Activated CD4-positive, CD25-positive, alpha-beta regulatory T cell treated with anti-CD3 and anti-CD28 coated beads, Interleukin-2, amount 50 U/mL, for 16 hours (primary cell): Measurements from ENCODE around the gene ZNF687.
A peak's percentile ranks its signal among the peaks of the same experiment; 100 is the strongest.

Source experiments
- DNase-seq: peaks from one replicate; pipeline ENCODE4 v3.0.0-alpha.2; 2020; ENCODE audit warnings: low read depth, low spot score

ZNF687 gene

GRCh38 chr1:151281225-151281968 is 702 bp upstream of the ZNF687 start:
- DNase-seq: peak; percentile 96

DNA sequence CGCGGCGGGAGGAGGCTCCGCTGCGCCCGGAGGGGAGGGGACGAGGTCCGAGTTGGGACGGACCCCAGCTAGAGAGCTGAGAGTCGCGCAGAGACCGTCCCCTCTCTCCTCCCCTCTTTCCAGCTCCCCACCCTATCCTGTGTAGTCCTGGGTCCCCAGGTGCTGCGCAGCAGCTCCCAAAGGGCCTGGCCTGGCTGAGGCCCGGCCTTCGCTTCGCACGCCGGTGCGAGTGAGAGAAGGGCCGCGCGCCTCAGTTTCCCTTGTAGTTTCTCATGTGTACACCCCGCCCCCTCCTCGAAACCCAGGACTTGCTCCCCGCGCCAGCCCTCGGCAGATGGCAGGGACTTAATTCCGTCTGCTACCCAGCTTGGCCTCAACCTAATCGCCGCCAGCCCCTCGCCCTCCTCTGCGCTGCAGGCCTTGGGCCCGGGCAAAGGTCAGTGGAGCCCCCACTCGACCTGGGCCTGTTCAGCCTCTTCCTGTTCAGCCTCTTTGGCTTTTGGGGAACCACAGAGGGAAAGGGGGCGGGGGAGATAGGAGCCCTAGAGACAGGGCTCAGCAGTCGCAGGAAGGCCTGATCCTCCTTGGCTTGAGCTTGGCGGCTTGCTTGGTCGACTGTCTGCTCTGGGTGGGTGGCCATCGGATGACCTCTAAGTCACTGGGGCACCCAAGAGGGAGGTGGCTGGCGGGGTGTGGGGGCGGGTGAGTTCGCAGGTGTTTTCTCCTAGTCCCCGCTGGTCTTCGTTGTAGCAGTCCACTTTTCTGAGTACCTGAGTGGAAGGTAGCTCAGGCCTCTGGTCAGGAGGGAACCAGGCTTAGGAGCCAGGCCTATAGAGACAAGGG is 1.0 kb downstream of the ZNF687 start:
- no peak for DNase-seq

DNA sequence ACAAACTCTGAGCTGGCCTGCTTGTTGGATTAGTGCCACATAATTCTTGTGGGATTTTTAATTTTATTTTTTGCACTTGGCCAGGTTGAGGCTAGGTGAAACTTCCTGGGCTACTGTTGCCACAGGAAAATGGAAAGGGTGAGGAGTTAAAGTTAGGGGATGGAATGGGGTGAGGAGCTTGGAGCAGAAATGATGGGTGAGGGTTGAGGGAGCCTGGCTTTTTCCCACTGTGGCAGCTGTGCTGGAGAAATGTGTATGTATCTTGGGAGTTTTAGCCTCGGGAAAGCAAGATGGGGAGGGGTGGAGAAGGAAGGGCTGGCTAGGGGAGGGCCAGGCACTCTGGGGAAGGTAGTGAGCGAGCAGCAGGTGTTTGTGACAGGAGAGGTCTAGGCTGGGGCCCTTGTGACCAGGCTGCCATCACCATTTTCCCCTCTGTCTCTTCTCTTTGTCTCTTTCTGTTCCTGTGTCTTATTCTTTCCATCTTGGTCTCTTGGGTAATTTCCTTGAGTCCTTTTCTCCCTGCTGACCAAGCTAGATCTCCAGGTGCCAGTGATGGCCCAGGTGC is 2.0 kb downstream of the ZNF687 start:
- DNase-seq: no peak

DNA sequence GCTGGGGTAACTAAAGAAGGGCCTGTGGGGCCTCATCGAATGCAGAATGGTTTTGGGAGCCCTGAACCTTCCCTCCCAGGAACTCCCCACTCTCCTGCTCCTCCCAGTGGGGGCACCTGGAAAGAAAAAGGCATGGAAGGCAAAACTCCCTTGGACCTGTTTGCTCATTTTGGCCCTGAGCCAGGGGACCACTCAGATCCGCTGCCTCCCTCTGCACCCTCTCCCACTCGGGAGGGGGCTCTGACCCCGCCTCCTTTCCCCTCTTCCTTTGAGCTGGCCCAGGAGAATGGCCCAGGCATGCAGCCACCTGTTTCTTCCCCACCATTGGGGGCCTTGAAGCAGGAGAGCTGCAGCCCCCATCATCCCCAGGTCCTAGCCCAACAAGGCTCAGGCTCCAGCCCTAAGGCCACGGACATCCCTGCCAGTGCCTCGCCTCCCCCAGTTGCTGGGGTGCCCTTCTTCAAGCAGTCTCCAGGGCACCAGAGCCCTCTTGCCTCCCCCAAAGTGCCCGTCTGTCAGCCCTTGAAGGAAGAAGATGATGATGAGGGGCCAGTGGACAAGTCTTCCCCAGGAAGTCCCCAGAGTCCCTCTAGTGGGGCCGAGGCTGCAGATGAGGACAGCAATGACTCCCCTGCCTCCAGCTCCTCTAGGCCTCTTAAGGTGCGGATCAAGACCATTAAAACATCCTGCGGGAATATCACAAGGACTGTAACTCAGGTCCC is 4.7 kb downstream of the ZNF687 start:
- no peak for DNase-seq

DNA sequence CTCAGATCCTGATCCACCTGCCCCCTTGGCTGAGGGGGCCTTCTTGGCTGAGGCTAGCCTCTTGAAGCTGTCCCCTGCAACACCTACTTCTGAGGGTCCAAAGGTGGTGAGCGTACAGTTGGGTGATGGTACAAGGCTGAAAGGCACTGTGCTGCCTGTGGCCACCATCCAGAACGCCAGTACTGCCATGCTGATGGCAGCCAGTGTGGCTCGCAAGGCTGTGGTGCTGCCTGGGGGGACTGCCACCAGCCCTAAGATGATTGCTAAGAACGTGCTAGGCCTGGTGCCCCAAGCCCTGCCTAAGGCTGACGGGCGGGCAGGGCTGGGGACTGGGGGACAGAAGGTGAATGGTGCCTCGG is 5.2 kb downstream of the ZNF687 start:
- DNase-seq: no peak

- DNase-seq: no peak
These were observed 5.8 kb downstream of the ZNF687 start for GRCh38 chr1:151287767-151288500.

- DNase-seq: no peak
These were observed 6.4 kb downstream of the ZNF687 start for GRCh38 chr1:151288502-151288901.

GRCh38 chr1:151289080-151289935 is 7.2 kb downstream of the ZNF687 start:
- DNase-seq: no peak

GRCh38 chr1:151289991-151290708 is 8.1 kb downstream of the ZNF687 start:
- DNase-seq: no peak

DNA sequence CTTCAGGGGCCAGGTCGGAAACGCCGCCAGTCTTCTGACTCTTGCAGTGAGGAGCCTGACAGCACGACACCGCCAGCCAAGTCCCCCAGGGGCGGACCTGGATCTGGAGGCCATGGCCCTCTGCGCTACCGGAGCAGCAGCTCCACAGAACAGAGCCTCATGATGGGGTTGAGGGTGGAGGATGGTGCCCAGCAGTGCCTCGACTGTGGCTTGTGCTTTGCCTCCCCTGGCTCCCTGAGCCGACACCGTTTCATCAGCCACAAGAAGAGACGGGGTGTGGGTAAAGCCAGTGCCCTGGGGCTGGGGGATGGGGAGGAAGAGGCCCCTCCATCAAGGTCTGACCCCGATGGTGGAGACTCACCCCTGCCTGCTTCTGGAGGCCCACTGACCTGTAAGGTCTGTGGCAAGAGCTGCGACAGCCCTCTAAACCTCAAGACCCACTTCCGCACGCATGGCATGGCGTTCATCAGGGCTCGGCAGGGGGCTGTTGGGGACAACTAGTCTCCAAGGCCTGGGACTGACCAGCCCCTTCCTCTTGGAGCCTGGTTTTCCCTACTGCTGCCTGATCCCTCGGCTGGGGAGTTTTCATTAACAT is 8.7 kb downstream of the ZNF687 start:
- DNase-seq: no peak

DNA sequence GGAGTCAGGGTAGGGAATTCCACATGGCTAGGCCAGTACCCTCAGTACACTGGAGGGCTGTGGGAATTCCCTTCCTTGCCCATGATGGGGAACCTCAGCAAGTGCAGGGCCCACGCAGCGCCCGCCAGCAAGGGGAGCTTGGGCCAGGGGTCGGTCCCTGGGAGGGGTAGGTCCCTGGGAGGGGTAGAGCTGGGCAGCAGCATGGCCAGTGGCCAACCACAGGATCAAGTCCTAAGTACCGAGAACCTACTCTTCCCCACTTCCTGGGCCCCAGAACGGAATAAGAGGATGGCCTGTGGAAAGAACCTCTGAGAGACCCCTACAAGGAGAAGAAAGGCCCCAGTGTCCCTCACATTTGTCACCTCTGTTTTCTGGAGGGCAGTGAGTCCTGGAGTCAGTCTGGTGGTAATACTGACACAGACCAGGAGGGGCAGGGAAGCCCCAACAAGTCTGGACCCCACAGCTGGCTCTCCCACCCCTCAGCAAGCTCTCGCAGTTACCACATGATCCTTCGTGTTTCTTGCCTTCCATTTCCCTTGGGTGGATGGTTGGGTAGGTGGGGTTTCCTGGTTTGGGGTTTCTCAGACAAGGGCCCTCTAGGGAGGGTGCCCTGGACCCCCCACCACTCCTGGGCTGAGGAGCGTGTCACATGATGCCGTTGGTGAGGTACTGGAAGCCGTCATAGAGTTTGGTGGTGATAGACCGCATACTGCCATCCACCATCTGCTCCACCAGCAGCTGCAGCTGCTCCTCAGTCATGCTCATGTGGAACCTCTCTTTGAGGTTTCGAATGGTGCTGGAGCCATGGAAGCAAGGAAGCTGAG is 10.3 kb downstream of the ZNF687 start:
- no peak for DNase-seq

DNA sequence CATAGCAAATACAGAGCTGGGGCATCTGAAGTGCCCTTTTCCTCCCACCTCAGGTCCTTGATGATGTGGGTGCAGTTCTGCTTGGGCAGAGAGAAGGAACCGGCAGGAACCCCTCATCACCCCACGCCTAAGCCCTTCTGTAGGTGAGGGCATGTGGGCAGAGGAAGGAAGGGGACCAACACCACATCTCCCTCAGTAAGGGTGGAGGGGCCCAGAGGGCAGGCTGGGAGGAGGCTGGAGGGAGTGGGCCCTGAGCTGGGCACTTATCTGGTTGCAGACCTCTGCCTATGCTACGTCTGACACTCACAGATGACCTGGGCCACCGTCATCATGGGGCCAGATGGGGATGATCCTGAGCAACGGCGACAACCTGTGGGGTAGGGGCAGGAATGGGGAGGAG is 11.0 kb downstream of the ZNF687 start:
- DNase-seq: no peak

GRCh38 chr1:151294742-151295462 is 12.8 kb downstream of the ZNF687 start:
- no peak for DNase-seq

- DNase-seq: no peak
These were observed 27.8 kb downstream of the ZNF687 start for GRCh38 chr1:151309811-151310323.

DNA sequence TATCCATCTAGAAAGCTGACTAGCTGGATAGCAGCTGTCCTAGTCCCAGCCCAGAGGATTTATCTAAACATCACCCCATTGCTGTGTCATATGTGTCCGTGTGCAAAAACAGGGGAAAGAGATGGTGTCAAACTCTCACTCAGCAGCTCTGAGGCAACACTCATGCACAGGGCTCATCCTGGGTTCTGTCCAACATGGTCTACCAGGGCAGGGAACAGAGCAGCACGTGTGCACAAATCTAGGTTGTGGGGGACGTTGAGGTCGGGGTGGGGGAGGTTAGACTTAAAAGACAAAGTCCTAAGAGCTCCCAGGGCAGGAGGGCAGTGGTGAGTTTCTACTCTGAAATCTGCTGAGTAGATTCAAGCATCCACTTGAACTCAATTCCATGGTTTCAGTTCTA is 28.9 kb downstream of the ZNF687 start:
- no peak for DNase-seq

DNA sequence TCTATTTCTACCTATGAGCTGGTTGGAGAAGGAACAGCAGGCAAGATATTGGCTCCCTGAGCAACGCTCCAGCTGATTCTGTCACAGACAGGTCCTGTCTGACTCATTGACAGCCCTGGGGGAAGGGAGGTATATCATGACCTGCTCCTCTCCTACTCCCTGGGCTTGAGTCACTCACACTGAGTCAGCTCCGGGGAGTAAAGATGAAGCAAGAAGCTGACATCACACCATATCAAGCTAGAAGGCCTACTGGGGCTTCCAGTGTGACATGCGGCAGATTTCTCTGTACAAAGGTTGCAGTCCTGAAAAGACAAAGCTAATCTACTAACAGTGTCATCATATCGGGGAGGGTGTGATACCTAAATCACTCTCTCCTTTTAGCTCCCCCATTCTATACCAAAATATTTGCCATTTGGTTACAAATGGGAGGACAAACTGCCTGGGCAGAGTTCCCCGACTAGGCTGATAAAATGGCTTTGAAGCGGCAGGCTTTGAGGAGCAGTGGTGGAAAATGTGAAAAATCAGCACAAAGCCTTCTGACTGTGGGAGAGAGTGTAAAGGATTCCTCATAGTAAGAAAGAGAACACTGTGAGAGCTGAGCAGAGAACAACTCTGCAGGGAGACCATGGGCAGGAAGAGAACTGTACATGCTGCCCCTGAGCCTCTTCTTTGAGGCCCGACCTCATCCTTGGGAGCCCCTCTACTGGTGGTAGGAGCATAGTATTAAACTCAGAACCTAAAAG is 29.7 kb downstream of the ZNF687 start:
- DNase-seq: peak; percentile 63

- no peak for DNase-seq
These were observed 30.3 kb downstream of the ZNF687 start for GRCh38 chr1:151312411-151312810.
